ENCODE measurements around the gene TOPBP1. TPM values are rescaled to one million over a fixed set of nuclear protein-coding genes. Genes with fewer than 3 reads are reported as not detected.

The TOPBP1 gene
- total and polyA plus RNA-seq, 2 of the 8 experiments (the other 6 are each of a cell fraction or from before 2014, with no cell fraction given), result 19.7 to 35.9 TPM

- no peak for TF ChIP-seq CHD7 (IDR thresholded peaks at IDR 0.05; ENCODE audit: insufficient replicate concordance, low read length)
- no peak for TF ChIP-seq CTBP2 (IDR thresholded peaks at IDR 0.05; ENCODE audit: borderline replicate concordance, insufficient read depth, insufficient read length, low read length)
- no peak for TF ChIP-seq CEBPB (IDR thresholded peaks at IDR 0.05; ENCODE audit: low read depth, low read length)
- TF ChIP-seq MAFK (IDR thresholded peaks at IDR 0.05; ENCODE audit: low read depth, low read length), result no peak
- TF ChIP-seq CTCF (IDR thresholded peaks at IDR 0.05; ENCODE audit: control extremely low read depth in 1 of 3, insufficient read depth in 1 of 3, low read depth in 1 of 3, low read length in 3 of 3), result peak in 2 of 3 experiments; percentile 57 to 67; a peak in 3 of 4 replicates
- TF ChIP-seq JUND (IDR thresholded peaks at IDR 0.05; ENCODE audit: low read length), result no peak
- peak in 1 of 2 experiments; percentile 42; a peak in 1 of 3 replicates for TF ChIP-seq POLR2A (IDR thresholded peaks at IDR 0.05; ENCODE audit: control extremely low read depth in 1 of 2, low read depth in 2 of 2, low read length in 2 of 2)
- TF ChIP-seq JUN (IDR thresholded peaks at IDR 0.05; ENCODE audit: low read depth, low read length), result no peak
Measured at GRCh38 chr3:133578548-133579191, 83.1 kb downstream of the TOPBP1 start (continued).

All from H1 (cell line).